SH-SY5Y (cell line): ENCODE results near the gene SMIM24.

Experiments
- GATA2 ChIP-seq: IDR thresholded peaks from 2 replicates; pipeline ENCODE4 v1.6.1; 2011; ENCODE audit warnings: mild to moderate bottlenecking, low read depth, low read length
- GATA3 ChIP-seq: IDR thresholded peaks from 2 replicates; pipeline ENCODE4 v1.6.1; 2011; ENCODE audit warnings: low read depth, mild to moderate bottlenecking, low read length, moderate library complexity

The SMIM24 gene

GRCh38 chr19:3459965-3460582 lies 20.3 kb downstream of the SMIM24 start:
- TF ChIP-seq GATA3 (no peak), GATA2 (no peak)

- no peak for TF ChIP-seq GATA2
Measured at GRCh38 chr19:3459089-3459881, 21.0 kb downstream of the SMIM24 start.

- TF ChIP-seq GATA2 (no peak), GATA3 (no peak)
Measured at GRCh38 chr19:3458229-3459088, 21.9 kb downstream of the SMIM24 start.

GRCh38 chr19:3457528-3458228 lies 22.6 kb downstream of the SMIM24 start:
- no peak for TF ChIP-seq GATA2
- TF ChIP-seq GATA3: no peak

- TF ChIP-seq GATA3 (no peak), GATA2 (no peak)
Measured at GRCh38 chr19:3456925-3457527, 23.3 kb downstream of the SMIM24 start.

- no peak for TF ChIP-seq GATA2
- TF ChIP-seq GATA3: no peak
Measured at GRCh38 chr19:3455960-3456601, 24.2 kb downstream of the SMIM24 start.

GRCh38 chr19:3455393-3455955 lies 24.9 kb downstream of the SMIM24 start:
- TF ChIP-seq GATA2 (no peak), GATA3 (no peak)

- TF ChIP-seq GATA2 (no peak), GATA3 (no peak)
Measured at GRCh38 chr19:3454656-3455392, 25.5 kb downstream of the SMIM24 start.

- TF ChIP-seq GATA2 (no peak), GATA3 (no peak)
Measured at GRCh38 chr19:3453840-3454239, 26.5 kb downstream of the SMIM24 start.

GRCh38 chr19:3452171-3452941 lies 28.0 kb downstream of the SMIM24 start:
- TF ChIP-seq GATA3 (no peak), GATA2 (no peak)

GRCh38 chr19:3451451-3451866 lies 28.9 kb downstream of the SMIM24 start:
- TF ChIP-seq GATA2: no peak
